Coronary artery (tissue), 2 donors: ENCODE data around the gene AP5S1.

Source experiments
- DNase-seq: peaks from one replicate; pipeline ENCODE4 v3.0.0-alpha.2; 2017; ENCODE audit warnings: low spot score
- H3K27ac ChIP-seq, 2 donors: fragments of 200-600 bp; sonication (generic); one replicate each; pipeline ENCODE4 v1.5.1; 2016 to 2019
- H3K4me3 ChIP-seq: fragments of 200-600 bp; sonication (generic); 2 replicates; pipeline ENCODE4 v1.5.1; 2016; ENCODE audit warnings: mild to moderate bottlenecking, moderate library complexity
- TF ChIP-seq, protein P1 (sequence below): fragments of 200-600 bp; sonication (generic); IDR thresholded peaks from one replicate; pipeline ENCODE4 v1.5.1; 2019; ENCODE audit warnings: antibody characterized with exemption

AP5S1 gene

DNA sequence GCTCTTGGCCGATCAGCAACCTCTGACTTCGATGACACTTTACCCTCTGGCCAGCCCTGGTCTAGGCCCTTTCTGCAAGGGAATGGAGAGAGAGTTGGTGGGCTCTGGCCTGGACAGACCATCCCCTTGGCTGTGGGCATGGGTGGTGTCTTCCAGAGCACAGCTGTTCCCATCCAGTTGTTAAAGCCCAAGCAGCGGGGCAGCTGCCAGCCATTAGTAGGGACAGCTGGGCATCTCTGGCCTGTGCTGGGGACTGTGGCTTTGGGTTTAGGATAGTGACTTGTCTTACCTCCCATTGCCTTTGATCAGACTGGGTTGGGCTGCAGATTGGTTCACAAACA lies 21.5 kb upstream of the AP5S1 start:
- Histone ChIP-seq H3K4me3 (no peak overlapping the region), H3K27ac (no peak overlapping the region)
- TF ChIP-seq, protein P1, sequence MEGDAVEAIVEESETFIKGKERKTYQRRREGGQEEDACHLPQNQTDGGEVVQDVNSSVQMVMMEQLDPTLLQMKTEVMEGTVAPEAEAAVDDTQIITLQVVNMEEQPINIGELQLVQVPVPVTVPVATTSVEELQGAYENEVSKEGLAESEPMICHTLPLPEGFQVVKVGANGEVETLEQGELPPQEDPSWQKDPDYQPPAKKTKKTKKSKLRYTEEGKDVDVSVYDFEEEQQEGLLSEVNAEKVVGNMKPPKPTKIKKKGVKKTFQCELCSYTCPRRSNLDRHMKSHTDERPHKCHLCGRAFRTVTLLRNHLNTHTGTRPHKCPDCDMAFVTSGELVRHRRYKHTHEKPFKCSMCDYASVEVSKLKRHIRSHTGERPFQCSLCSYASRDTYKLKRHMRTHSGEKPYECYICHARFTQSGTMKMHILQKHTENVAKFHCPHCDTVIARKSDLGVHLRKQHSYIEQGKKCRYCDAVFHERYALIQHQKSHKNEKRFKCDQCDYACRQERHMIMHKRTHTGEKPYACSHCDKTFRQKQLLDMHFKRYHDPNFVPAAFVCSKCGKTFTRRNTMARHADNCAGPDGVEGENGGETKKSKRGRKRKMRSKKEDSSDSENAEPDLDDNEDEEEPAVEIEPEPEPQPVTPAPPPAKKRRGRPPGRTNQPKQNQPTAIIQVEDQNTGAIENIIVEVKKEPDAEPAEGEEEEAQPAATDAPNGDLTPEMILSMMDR = no peak
- no peak for DNase-seq

DNA sequence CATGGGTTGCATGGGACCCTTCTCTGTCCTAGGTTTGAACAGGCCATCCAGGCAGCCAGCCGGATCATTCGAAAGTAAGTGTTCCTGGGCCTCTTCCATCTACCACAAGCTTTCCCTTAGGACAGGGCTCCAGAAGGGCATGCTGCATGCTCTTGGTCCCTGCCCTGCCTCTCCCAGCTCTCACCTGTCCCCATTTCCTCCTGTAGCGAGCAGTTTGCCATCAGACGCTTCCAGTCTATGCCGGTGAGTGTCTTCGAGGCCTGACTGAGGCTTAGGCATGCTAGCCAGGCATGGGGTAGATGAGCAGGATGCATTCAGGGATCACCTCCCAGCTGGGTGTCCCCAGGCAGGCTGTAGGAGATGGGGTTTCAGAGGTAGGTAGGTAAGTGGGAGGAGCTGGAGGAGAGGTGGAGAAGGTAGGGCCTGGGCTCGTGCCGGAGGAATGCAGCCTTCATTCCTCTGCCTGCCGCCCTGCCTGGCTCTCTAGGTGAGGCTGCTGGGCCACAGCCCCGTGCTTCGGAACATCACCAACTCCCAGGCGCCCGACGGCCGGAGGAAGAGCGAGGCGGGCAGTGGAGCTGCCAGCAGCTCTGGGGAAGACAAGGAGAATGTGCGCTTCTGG lies 20.0 kb upstream of the AP5S1 start:
- Histone ChIP-seq H3K27ac (peak overlapping the region in 1 of 2 donors; percentile 11), H3K4me3 (no peak overlapping the region)
- DNase-seq = no peak
- TF ChIP-seq, protein P1 = no peak

DNA sequence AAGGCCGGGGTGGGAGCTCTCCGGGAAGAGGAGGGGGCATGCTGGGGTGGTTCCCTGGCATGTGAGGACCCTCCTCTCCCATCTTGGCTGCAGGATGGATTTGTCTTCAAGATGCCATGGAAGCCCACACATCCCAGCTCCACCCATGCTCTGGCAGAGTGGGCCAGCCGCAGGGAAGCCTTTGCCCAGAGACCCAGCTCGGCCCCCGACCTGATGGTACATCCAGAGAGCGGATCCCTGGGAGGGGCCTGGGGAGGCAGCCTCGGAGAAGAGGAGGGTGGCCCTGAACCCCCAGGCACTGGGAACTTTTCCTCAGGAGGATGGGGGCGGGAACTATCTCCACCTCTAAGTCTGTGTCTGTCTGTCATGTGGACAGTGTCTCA lies 19.5 kb upstream of the AP5S1 start:
- Histone ChIP-seq H3K4me3 (no peak overlapping the region), H3K27ac (no peak overlapping the region)
- DNase-seq = no peak
- TF ChIP-seq, protein P1 = no peak

DNA sequence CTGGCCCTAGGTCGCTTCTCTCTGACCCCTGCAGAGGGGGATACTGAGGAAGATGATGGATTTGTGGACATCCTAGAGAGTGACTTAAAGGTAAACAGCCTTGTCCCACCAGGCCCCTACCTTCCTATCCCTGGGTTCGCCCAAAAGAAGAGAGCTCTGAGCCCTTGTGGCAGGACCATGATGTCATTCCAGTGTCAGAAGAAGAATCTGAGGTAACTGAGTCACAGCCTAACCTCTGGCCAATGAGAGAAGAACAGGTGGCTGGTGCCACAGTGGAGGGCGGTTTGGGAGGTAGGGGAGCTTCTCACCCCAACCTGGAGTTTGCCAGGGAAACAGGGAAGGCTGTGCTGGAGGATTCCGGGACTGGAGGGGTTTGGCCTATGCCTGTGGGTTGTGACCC lies 19.0 kb upstream of the AP5S1 start:
- DNase-seq = no peak
- H3K27ac ChIP-seq = peak overlapping the region in 1 of 2 donors; percentile 2
- TF ChIP-seq, protein P1 = no peak
- H3K4me3 ChIP-seq = no peak overlapping the region

DNA sequence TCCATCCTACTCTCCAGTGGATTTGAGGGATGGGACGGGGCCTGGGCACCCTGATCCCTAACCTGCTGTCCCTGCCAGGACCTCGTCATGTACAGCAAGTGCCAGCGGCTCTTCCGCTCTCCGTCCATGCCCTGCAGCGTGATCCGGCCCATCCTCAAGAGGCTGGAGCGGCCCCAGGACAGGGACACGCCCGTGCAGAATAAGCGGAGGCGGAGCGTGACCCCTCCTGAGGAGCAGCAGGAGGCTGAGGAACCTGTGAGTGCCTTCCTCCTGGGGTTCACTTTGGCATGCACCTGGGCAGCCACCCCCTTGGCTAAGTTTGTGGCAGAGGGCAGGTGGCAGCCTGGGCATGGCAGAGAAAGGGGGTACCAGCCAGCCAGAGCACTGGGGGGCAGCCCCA lies 18.5 kb upstream of the AP5S1 start:
- no peak for DNase-seq
- Histone ChIP-seq H3K4me3 (no peak overlapping the region), H3K27ac (no peak overlapping the region)
- TF ChIP-seq, protein P1 = no peak

DNA sequence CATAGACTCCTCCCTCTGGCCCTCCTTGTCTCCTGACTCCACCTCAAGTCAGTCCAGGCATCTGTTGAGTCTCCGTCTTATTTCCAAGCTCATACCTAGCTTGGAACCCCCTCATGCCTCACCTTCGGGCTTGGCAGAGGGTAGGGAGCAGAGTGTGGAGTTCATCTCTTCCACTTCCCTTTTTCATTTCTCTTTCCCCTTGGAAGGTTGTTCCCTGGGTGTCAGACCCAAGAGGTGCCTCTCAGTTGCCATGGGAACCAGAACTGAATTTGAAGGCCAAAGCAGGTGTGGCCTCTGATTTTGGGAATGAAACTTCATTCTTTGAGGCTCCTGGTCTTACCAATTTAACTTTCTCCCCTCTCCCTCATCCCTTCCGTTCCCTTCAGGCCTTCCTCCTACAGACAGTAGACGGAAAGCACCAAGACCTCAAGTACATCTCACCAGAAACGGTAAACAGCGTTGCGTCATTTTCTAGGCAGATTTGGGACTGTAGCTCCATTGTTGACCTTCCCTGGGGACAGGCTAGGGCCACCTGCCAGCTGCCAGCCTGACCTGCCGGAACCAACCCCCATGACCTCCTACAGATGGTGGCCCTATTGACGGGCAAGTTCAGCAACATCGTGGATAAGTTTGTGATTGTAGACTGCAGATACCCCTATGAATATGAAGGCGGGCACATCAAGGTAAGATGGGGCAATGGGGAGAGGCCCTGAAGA lies 17.7 kb upstream of the AP5S1 start:
- H3K27ac ChIP-seq = no peak overlapping the region
- TF ChIP-seq, protein P1 = no peak
- no peak overlapping the region for H3K4me3 ChIP-seq
- DNase-seq = no peak

DNA sequence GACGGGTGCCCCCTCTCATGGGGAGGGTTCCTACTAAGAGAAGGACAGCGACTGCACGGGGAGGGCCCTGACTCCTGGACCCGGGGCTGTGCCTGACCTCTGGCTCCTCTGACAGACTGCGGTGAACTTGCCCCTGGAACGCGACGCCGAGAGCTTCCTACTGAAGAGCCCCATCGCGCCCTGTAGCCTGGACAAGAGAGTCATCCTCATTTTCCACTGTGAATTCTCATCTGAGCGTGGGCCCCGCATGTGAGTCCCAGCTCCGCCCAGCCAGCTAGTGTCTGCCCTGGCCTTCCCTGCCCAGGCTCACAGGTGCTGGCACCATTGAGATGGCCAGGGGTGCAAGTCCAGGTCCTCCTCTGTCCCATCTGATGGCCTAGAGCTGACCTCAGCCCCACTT lies 17.1 kb upstream of the AP5S1 start:
- DNase-seq = no peak
- no peak overlapping the region for H3K4me3 ChIP-seq
- TF ChIP-seq, protein P1 = no peak
- H3K27ac ChIP-seq = no peak overlapping the region
